ENCODE measurements around the gene SLC27A3. TPM values are rescaled to one million over a fixed set of nuclear protein-coding genes. Genes with fewer than 3 reads are reported as not detected.
A peak's percentile ranks its signal among the peaks of the same experiment; 100 is the strongest.

SLC27A3 gene
- total RNA-seq, 1 donor from 2014 or later = 99.6 TPM

- TF ChIP-seq, protein P1, sequence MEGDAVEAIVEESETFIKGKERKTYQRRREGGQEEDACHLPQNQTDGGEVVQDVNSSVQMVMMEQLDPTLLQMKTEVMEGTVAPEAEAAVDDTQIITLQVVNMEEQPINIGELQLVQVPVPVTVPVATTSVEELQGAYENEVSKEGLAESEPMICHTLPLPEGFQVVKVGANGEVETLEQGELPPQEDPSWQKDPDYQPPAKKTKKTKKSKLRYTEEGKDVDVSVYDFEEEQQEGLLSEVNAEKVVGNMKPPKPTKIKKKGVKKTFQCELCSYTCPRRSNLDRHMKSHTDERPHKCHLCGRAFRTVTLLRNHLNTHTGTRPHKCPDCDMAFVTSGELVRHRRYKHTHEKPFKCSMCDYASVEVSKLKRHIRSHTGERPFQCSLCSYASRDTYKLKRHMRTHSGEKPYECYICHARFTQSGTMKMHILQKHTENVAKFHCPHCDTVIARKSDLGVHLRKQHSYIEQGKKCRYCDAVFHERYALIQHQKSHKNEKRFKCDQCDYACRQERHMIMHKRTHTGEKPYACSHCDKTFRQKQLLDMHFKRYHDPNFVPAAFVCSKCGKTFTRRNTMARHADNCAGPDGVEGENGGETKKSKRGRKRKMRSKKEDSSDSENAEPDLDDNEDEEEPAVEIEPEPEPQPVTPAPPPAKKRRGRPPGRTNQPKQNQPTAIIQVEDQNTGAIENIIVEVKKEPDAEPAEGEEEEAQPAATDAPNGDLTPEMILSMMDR (IDR thresholded peaks at IDR 0.05) = no peak
- Histone ChIP-seq H3K36me3 (no peaks in the 10 kb centered on the region), H3K27me3 (ENCODE audit: low read depth) (no peaks in the 10 kb centered on the region), H3K4me3 (peak overlapping the region; percentile 25), H3K4me1 (peaks cover 23% of the 10 kb centered on the region), H3K27ac (peak overlapping the region; percentile 77), H3K9me3 (no peaks in the 10 kb centered on the region)
- DNase-seq (peak; percentile 65), ATAC-seq (peak; percentile 65 to 71)
- intact Hi-C loops (cut with DNase I) = loop anchor here (10.0 kb wide), 1 partner anchor 194 kb away; the partner anchor contains the start of gene RAB13
Measured at GRCh38 chr1:153790313-153790965, 15.2 kb downstream of the SLC27A3 start.

- intact Hi-C loops (cut with DNase I) = loop anchor here (10.0 kb wide), 1 partner anchor 194 kb away; the partner anchor contains the start of gene RAB13
- Histone ChIP-seq H3K9me3 (no peaks in the 10 kb centered on the region), H3K27ac (peak overlapping the region; percentile 77), H3K27me3 (ENCODE audit: low read depth) (no peaks in the 10 kb centered on the region), H3K36me3 (no peaks in the 10 kb centered on the region), H3K4me3 (peak overlapping the region; percentile 25), H3K4me1 (peaks cover 23% of the 10 kb centered on the region)
- DNase-seq (peak; percentile 78), ATAC-seq (peak; percentile 80 to 84)
- TF ChIP-seq, protein P1 (IDR thresholded peaks at IDR 0.05) = no peak
Measured at GRCh38 chr1:153790966-153791647, 15.9 kb downstream of the SLC27A3 start.

DNA sequence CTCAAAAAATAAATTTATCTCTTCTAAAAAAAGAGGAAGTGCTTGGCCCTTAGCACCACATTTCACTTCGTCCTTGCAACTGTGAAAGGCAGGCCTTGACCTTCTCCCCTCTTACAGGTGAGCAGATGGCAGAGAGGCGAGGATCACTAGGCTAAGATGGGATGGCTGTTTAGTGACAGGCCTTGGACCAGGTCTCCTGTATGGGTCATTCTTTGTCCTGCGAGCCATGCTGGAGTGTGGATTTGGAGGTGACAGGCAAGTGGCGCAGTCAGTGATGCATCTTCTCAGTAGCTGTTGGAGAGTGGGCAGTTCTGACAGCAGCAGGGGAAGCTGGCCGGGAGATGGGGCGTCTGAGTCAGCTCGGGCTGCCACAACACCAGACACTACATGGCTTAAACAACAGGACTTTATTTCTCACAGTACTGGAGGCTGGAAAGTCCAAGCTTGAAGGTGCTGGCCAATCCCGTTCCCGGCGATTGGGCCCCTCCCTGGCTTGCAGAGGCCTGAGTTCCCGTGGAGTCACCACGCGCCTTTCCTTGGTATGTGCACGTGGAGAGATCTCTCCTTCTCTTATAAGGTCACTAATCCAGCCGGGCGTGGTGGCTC lies 16.5 kb downstream of the SLC27A3 start:
- Histone ChIP-seq H3K36me3 (no peaks in the 10 kb centered on the region), H3K27ac (peak overlapping the region; percentile 77), H3K9me3 (no peaks in the 10 kb centered on the region), H3K27me3 (ENCODE audit: low read depth) (no peaks in the 10 kb centered on the region), H3K4me1 (peaks cover 23% of the 10 kb centered on the region), H3K4me3 (no peak overlapping the region)
- no peak for DNase-seq
- TF ChIP-seq, protein P1 (IDR thresholded peaks at IDR 0.05) = no peak
- intact Hi-C loops (cut with DNase I) = loop anchor here (10.0 kb wide), 1 partner anchor 193 kb away; the partner anchor contains the start of gene RAB13
- ATAC-seq = peak in 1 of 2 donors; percentile 10

DNA sequence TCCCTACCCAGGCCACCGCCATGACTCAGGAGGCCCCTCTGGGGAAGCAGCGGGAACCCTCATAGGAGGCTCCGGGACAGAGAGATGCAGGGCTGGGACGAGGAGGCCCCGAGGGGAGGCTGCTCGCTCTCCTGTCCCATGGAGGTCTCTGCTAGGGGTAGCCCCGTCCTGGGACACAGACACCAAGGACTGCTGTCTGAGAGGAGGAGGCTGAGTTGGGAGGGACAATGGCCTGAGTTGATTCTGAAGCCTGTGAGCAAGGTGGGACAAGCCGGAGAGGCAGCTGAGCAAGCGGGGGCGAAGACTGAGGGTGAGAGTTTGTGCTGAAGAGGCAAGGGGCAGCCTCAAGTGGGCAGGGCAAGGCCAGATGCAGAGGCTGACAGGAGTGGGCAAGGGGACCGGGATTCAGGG lies 17.4 kb downstream of the SLC27A3 start:
- Histone ChIP-seq H3K4me1 (peaks cover 23% of the 10 kb centered on the region), H3K9me3 (no peaks in the 10 kb centered on the region), H3K27me3 (ENCODE audit: low read depth) (no peaks in the 10 kb centered on the region), H3K27ac (no peak overlapping the region), H3K36me3 (no peaks in the 10 kb centered on the region), H3K4me3 (no peak overlapping the region)
- TF ChIP-seq, protein P1 (IDR thresholded peaks at IDR 0.05) = no peak
- intact Hi-C loops (cut with DNase I) = loop anchor here (10.0 kb wide), 1 partner anchor 192 kb away; the partner anchor contains the start of gene RAB13
- DNase-seq (no peak), ATAC-seq (no peak)

GRCh38 chr1:153793261-153793972 lies 18.2 kb downstream of the SLC27A3 start:
- no peak for DNase-seq
- H3K4me1 ChIP-seq = peaks cover 23% of the 10 kb centered on the region
- no peaks in the 10 kb centered on the region for H3K36me3 ChIP-seq
- TF ChIP-seq, protein P1 (IDR thresholded peaks at IDR 0.05) = no peak
- no peak overlapping the region for H3K27ac ChIP-seq
- H3K4me3 ChIP-seq = no peak overlapping the region
- intact Hi-C loops (cut with DNase I) = loop anchor here (10.0 kb wide), 1 partner anchor 191 kb away; the partner anchor contains the start of gene RAB13
- no peak for ATAC-seq
- no peaks in the 10 kb centered on the region for H3K27me3 ChIP-seq (ENCODE audit: low read depth)
- no peaks in the 10 kb centered on the region for H3K9me3 ChIP-seq
